ENCODE results near the gene SUN2.

The SUN2 gene

GRCh38 chr22:38777087-38777671 is 21.4 kb upstream of the SUN2 start:
- DNase-seq (ENCODE audit: low read depth, low spot score): no peak

GRCh38 chr22:38776086-38776485 is 20.3 kb upstream of the SUN2 start:
- DNase-seq (ENCODE audit: low read depth, low spot score): no peak

DNA sequence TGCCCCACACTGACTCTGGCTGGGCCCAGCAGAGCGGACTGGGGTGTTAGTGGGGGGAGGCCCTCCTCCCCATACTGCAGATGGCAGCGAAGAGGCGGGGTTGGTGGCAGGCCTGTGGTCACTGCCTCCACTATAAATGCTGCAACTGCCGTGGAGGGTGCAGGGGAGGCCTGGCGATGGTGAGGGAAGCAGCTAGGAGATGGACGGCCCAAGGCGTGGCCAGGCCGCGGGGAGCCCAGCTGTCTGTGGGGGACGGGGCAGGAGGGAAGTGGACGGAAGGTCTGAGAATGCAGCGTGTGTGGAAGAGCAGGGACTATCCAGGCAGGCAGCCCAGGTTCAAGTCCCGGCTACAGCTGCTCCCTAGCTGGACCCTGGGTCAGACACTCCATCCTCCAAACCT is 19.9 kb upstream of the SUN2 start:
- no peak for DNase-seq (ENCODE audit: low read depth, low spot score)

GRCh38 chr22:38774496-38775166 is 18.8 kb upstream of the SUN2 start:
- DNase-seq (ENCODE audit: low read depth, low spot score): no peak

DNA sequence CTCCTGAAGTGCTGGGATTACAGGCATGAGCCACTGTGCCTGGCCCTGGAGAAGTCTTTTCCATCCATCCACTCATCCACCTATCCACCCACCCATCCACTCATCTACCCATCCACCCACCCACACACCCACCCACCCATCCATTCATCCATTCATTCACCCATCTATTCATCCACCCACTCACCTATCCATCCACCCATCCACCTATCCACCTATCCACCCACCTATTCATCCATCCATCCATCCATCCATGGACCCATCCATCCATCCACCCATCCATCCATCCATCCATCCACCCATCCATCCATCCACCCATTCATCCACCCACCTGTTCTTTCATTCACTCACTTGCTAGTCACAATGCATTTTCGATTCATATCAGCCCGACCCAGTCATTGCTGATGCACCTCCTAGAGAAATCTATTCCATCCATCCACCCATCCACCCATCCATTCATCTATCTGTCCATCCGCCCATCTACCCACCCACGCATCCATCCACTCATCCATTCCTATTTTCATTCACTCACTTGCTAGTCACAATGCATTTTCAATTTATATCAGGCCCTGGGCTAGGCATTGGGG is 17.7 kb upstream of the SUN2 start:
- DNase-seq (ENCODE audit: low read depth, low spot score): no peak

- DNase-seq (ENCODE audit: low read depth, low spot score): no peak
Measured at GRCh38 chr22:38772623-38772873, 16.8 kb upstream of the SUN2 start.

DNA sequence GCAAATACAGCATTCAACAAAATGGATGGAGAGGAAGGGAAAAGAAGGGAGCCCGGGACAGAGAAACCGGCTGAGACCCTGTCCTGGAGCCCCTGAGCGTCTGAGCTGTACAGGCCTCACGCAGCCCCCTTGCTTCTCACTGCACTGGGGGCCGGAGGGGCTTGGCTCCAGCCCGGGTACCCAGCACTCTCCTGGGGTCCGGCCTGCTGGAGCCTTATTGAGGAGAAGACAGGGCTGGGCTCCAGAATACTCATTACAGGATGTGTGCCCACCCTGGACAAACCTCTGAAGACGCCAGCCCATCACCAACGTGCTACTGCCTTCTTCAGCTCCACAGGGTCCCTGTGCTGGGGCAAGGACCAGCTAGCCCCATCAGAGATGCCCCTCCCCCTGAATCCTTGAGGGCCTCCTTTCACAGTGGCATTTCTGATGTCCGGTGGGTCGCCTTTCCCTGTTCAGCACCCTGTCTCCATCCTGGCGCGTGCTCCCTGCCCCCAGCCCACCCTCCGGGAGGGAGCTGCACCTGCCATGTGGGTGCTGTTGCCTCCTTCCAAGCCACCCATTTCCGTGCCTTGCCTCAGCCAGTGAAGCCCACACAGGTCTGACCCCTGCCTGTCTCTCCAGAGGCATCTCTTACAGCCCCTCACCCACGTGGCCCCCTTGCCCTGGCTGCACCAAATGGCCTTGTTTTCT is 14.6 kb upstream of the SUN2 start:
- DNase-seq (ENCODE audit: low read depth, low spot score): no peak

DNA sequence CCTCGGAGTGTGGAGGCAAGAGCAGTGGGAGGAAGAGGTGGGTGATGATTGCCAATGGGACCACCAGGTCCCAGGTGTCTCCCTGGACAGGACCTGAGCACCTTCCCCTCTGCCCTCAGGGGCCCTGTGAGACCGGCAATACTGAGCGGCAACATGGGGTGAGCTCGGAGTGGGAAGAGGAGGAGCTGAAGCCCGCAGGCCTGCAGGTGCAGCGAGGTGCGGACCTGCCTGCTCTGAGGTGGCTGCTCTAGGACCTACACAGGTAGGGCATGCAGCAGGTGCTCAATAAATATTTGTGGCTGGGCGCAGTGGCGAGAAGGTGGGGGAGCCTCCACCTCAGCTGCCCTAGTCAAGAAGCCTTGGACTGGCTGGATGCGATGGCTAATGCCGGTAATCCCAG is 12.2 kb upstream of the SUN2 start:
- DNase-seq (ENCODE audit: low read depth, low spot score): no peak

- no peak for DNase-seq (ENCODE audit: low read depth, low spot score)
Measured at GRCh38 chr22:38767313-38767712, 11.5 kb upstream of the SUN2 start.

DNA sequence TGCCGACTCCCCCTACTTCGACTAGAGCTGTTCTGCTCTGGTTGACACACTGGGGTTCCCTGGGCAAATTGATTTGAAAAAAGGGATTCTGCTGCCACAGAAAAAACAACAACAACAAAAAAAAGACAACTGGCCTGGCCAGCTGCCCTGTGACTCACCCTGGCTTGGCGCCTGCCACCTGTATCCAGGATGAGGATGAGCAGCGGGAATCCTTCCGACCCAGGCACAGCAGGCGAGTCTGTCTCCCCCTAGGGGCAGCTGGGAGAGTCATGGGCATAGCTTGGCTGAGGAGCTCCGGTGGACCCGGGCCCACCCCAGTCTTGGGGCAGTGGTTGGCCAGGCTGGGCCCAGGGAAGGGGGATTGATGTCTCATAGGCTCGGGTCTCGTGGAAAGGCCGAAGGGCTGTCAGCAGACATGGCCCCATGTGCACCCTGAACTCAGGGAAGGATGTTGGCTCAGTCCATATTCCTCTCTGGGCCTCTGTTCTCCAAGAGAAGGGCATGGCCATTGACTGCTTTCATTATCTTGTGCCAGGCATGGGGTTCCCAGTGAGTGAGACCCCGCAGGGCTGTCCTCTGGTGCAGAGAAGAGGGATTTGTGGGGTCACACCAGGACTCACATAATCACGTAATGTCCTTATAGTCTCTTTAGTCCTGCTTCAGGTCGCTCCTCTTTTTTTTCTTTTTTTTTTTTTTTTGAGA is 10.4 kb upstream of the SUN2 start:
- no peak for DNase-seq (ENCODE audit: low read depth, low spot score)

- no peak for DNase-seq (ENCODE audit: low read depth, low spot score)
Measured at GRCh38 chr22:38762551-38762983, 6.8 kb upstream of the SUN2 start.

DNA sequence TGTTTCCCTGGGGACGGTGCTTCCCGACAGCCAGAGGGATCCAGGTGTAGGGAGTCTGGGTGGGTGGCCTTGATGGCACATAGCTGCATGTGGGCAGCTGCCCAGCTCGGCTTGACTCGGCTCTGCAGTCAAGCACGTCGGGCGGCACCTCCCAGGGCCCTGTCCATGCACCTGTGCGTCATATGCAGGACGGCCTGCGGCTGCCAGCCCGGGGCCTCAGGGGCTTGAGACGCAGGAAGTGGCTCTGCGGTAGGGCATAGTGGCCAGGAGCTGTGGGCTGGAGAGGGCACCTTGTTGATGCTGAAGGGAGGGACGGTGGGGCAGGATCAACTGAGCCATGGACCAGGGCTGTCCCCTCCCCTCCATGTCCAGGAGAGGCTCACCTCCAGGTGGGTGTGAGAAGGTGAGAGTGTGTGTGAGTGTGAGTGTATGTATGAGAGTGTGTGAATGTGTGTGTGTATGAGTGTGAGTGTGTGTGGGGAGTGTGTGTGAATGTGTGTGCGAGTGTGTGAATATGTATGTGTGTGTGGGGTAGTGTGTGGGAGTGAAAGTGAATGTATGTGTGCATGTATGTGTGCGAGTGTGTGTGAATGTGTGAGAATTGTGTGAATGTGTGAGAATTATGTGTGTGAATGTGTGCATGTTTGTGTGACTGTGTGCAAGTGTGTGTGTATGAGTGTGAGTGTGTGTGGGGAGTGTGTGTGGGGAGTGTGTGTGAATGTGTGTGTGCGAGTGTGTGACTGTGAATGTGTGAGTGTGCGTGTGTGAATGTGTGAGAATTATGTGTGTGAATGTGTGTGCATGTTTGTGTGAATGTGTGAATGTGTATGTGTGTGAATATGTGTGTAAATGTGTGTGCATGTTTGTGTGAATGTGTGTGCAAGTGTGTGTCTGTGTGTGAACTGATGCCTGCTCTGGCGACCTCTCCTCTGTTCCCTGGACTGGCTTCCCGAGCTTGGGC is 5.7 kb upstream of the SUN2 start:
- DNase-seq (ENCODE audit: low read depth, low spot score): no peak

GRCh38 chr22:38760477-38761201 is 4.8 kb upstream of the SUN2 start:
- DNase-seq (ENCODE audit: low read depth, low spot score): no peak

- DNase-seq (ENCODE audit: low read depth, low spot score): no peak
Measured at GRCh38 chr22:38759005-38759404, 3.2 kb upstream of the SUN2 start.

DNA sequence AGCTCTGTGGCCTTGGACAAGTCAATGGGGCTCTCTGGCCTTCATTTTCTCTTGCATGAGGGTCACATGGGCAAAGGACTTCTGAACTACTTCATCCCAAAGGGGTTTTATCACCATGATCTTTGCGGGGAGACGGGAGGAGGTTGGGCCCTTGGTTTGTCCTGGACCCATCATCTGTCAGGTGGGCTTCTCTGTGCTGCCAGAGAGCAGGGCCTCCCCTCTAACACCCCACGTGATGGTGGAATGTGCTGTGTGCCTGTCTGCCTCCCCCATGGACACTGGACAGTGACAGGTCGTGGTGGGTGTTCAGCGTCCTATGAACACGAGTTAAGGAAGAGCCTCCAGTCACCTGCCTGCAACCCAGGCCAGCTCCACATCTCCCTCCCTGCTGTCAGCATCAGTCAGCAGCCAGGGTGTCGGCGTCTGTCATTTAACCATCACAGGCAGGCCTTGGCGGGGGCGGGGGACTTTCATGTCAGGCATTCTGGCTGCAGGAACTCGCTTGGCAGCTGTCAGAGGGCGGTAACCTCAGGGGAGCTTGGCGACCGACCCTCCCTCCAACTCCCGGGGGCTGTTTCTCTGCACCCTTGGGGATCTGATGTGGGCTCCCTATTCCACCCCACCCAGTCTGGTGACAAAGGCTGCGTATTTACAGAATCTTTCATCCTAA is 2.6 kb upstream of the SUN2 start:
- DNase-seq (ENCODE audit: low read depth, low spot score): no peak

GRCh38 chr22:38757464-38757757 is 1.6 kb upstream of the SUN2 start:
- no peak for DNase-seq (ENCODE audit: low read depth, low spot score)

DNA sequence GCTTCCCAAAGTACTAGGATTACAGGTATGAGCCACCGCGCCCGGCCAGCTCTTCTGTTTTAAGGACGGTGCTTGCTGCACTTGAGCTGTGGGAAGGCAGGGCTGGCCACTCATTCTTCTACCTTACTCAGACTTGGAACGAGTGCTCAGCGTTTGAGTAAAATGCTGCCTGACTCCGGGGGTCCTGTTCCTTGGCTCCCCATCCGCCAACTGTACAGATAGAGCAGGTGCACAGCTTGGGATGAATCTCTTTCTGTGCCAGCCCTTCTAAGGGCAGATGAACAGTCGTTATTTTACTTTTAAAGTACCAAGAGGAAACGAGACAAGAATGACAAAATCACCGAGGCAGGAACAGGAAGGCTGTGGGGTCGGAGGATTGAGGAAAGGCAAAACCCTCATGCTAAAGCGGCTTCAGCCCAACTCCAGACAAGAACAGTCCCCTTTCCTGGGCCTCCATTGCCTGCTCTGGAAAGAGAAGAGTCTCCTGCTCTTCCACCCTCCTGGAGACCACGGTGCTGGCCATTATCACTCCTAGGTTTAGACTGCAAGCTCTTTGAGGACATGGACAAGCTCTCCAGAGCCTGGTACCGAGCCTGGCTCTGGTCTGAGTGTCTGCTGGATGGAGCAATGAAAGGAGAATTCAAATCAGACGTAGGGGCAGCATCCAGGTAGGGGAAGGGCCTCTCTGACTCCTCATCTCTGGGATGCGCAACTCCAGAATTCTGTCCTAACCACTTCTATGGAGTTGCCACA is 1.1 kb upstream of the SUN2 start:
- DNase-seq (ENCODE audit: low read depth, low spot score): no peak

- DNase-seq (ENCODE audit: low read depth, low spot score): no peak
Measured at GRCh38 chr22:38755155-38755910, 465 bp downstream of the SUN2 start.

- no peak for DNase-seq (ENCODE audit: low read depth, low spot score)
Measured at GRCh38 chr22:38754751-38755154, 1.0 kb downstream of the SUN2 start.
